ENCODE results near the gene LRRC1.

LRRC1 gene

DNA sequence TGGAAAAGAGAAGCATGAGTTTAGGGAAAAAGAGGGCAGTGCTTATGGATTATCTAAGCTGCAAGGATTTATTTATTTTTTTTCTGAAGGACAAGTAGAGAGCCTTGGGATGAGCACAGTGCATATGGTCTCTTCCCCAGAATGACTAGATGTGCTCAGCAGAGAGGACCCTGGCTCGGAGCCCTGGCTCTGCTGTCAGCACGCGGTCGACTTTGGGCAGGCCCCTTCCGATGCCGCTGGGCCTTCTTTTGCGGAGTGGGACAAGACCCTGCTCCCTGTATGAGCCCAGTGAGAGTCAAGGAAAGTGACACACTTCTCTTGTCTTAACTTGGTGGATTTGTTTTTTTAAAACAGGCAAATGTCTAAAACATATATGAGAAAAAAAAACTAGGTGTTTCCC, 51.4 kb downstream of the LRRC1 start:
- DNase-seq (ENCODE audit: low read depth in 2 of 2): no peak

DNA sequence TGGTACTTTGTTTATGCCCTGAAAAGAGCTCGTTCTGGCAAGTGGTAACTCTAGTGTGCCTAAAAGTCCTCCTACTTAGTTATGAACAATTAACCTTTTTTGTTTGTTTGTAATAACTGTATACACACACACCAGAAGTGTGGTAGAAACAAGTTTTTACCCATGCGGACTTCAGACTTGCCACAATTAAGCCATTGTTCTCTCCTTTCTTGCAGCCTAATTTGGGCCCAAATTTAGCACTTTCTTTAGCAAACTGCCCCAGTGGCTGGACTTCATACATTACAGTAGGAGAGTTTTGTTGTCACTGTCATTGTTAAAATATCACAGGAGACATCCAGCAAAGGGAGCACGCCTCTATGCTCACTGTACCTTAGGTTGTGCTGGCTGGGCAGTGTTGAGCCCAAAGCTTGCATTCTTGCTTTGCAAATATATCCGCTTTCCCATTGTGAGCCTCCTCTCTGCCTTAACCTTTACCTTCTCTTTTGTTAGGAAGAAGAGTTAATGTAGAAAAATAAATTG, 53.0 kb downstream of the LRRC1 start:
- DNase-seq (ENCODE audit: low read depth in 2 of 2): no peak

DNA sequence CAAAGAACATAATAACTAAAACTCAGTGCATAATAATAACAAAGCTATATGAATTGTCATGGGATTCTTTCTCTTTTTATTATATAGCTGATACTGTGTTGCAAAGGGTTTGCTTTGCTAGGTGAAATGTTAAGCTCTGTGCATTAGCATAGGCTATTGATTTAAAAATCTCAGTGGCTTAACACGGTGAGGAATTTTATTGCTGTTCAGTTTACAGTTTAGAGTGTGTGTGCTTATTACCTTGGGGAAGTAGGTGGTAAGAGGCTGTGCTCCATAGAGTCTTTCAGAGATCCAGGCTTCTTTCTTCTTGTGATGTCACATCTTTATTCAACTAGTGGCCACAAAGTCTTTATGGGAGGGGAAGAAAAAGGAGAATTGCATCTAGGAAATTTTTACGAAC, 55.7 kb downstream of the LRRC1 start:
- no peak for DNase-seq (ENCODE audit: low read depth in 2 of 2)

DNA sequence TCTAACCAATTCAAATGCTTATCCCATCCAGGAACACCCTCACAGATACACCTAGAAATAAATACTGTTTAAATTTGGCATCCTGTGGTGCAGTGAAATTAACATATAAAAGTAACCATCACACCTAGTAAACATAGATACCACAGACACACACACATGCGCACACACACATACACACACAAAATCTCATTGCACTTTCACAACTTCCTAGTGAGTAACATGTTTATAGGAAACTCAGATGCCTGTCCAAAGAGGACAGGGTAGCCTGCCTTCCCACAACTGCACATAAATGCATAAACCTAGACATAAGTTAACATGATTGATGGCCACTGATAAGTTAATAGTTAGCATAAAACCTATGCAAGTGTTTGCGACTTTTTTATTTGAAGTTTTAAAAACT, 56.8 kb downstream of the LRRC1 start:
- DNase-seq (ENCODE audit: low read depth in 2 of 2): no peak

DNA sequence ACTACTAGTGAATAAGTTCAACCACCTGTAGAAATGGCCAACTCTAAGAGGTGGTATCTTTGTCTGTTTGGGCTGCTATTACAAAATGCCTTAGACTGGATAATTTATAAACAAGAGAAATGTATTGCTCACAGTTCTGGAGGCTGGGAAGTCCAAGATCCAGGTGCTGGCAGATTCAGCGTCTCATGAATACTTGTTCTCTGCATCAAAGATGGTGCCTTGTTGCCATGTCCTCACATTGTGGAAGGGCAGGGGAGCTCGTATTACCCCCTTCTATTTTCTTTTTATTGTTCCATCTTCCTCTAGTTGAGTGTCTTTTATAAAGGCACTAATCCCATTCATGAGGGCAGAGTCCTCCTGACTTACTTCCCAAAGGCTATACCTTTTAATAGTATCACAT, 58.0 kb downstream of the LRRC1 start:
- DNase-seq (ENCODE audit: low read depth in 2 of 2): no peak

DNA sequence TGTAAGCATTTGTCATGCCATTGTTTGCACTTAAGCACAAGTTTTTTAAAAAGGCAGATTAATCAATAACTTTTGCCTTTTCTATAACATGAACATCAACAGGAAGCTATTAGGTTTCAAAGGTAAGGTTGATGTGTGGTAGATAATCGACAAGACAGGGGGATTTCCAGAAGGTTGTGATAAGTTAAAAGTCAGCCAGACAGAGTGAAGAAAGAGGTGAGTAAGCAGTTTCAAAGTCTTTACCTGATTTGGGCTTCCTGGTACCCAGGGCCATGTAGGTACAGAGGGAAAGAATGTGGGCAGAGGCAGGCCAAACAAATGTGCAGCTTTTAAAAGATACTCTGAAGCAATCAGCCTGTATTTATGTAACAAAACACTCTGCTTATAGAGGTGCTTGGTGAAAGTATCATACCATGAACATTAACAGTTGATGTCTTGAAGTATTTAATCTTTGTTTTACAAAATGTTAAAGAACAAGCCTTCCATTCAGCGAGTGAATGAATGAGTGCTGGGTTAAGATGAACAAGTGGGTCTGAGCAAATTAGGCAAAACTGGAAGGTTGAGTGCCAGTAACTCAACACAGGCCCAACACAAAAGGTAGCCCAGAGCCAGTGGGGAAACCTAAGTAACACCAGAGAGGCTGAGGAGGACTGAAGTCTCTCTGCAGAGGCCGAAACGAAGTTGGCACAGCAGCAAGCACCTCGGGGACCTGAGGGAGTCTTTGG, 60.2 kb downstream of the LRRC1 start:
- DNase-seq (ENCODE audit: low read depth in 2 of 2): no peak

DNA sequence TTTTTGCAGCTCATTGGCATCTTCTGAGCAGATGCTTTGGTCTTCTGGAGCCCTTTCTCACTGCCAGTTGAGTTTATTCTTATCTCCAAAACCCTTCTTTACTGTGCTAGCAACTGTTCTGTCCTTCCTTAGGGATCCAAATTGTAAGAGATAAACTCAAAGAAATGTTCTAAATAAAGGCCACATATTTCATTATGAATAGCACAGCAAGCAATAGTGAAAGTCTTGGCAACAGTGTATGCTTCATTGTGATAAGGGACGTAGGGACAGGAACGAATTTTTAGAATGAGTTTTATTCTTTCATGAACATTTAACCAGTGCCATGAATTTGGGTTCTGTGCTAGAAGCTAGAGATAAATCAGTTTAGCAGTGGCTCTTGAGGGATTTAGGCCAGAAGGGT, 61.1 kb downstream of the LRRC1 start:
- DNase-seq (ENCODE audit: low read depth in 2 of 2): no peak

DNA sequence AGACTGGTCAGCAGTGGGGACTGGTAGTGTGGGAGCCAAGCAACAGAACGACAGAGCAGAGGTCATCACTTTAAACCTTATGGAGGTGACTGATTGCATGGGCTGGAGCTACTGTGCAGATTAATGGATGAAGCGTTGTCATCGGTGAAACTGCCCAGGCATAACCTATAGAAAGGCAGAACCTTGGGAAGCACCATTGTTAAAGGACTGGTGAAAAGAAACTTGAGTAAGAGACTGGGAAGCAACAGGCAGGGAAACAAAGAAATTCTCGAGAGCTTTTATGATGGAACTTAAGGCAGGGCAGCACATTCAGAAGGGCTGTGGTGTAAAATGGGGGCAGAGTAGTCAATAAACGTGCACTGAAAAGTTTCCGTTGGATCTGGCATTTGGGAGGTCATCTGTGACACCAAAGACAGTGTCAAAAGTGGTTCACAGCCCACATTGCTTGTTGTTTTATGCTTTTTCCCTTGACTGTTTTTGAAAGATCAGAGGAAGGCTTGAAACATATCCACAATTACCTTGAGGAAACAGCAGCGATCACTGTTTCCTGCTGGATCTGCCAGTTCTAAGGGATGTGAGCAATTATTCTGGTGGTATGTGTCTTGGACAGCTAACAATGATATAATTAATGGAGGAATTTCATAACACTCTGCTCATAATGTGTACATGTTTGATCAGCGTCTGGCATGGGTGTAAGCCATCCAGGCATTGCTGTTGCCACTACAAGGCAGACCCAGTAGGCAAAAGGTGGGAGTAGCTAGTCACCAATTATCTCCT, 62.7 kb downstream of the LRRC1 start:
- no peak for DNase-seq (ENCODE audit: low read depth in 2 of 2)

DNA sequence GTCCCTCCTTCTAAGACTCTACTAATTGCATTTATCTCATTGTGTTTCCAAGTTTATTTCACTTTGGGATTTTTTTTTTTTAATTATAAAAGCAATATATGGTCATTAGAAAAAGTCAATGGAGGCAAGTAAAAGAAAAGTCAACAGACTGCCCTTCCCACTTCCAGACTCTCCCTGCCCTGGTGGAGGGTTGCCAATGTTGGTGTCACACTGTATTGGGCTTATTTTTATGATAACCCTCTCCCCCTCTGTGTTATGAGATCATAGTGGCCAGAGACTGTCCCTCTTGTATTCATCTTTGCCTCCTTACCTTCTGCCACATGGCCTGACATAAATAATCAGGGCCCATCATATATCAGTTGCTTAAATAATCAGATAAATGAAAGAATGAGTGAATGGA, 63.4 kb downstream of the LRRC1 start:
- no peak for DNase-seq (ENCODE audit: low read depth in 2 of 2)

DNA sequence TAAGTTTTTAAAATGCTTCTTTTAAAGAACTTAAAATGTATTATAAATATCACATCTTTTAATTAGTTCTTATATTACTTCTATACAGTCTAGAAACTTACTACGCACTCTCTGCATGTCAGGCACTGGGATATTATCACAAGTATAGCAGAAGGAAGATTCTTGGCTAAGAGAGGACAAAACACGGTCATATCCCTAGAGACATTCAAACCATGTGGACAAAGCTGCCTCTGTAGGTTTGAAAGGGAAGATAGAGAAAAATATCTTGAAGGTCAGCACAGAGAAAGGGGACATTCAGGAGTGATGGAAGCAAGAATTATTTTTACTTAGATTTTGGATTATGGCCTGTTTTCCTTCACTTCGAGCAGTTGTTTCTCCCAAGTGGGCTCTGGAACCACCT, 64.1 kb downstream of the LRRC1 start:
- DNase-seq (ENCODE audit: low read depth in 2 of 2): no peak

DNA sequence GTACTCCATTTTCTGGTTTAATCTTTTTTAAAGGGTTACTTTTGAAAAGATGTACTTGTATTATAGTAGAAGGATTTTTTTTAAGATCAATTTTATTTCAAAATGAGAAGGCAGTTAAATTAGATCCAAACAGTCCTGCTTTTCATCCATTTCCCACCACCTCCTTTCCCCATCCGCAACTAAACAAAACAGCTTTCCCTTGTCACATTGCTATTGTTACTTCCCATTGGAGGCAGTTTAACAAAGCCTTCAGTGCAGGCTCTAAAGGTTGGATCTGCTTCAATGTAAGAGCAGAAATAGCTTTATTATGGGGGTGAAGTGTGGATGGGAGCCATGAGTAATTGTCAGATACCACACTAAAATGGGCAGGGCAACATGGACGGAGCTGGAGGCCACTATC, 65.7 kb downstream of the LRRC1 start:
- no peak for DNase-seq (ENCODE audit: low read depth in 2 of 2)

DNA sequence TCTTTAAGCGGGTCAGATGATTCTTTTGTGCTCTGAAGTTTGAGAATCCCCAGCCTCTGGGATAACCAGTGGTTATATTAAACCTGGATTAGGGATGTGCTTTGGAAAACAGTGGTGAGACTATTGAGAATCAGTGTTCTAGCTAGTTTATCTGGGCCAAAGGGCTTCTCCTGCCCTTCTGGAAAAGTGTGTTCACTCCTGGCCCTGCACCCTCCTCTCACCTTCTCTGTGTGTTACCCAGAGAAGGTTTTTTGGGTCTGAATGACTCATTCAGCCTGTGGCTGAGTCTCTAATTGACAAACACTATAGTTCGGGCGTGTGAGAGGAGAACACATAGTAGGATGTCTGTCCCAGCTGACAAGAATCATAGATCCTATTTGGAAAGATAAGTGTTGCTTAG, 66.7 kb downstream of the LRRC1 start:
- no peak for DNase-seq (ENCODE audit: low read depth in 2 of 2)

DNA sequence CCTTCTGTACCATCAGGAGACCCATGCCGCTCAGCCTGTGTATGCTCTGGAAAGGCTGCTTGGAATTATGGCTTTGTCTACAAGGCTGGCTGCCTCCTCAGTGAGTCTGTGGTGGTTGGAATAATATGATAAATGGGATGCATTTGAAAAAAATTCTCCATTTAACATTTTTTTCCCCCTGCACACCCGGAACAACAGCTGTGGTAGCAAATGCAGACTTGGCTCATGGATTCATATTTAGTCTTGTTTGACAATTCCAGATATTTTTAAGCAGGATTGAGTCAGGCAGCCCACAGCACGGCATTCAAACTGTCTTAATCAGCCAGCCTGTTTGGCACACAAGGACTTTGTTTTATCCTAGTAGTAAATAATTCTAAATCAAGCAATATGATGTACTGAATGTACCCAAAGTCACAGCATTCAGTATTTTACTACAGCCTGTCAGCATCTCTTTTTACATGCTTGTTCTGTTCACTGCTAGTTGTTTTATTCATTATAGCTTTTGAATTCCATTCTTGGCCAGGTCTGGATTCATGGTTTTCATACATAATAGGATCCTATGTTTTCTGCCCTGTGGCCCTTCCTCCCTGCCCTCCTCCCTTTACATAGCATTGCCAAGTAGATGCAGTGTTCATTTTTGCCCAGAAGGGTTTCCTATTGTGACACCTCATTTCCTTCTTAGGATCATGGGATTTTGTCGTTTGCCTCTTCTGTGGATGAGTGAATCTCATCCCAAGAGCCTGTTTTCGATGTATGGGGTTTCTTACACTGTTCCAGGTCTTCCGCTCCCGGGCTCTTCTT, 68.1 kb downstream of the LRRC1 start:
- DNase-seq (ENCODE audit: low read depth in 2 of 2): no peak

DNA sequence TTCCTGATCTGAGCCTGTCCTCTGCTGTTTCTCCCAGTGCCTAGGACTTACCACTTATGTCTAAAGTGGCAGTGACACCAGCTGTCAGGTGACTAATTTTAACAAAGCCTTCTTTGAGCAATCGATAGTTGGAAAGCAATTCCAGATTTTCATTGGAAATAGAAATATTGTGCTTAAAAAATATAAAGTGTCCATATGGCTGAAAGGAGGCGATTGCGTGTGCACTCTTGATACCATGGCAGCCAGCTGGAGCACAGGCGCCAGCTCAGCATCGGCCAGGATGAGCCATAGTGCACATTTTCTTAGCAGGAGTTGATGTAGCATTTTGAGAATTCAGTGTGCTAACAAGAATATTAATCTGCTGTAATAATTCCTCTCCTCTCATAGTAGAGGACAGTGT, 70.0 kb downstream of the LRRC1 start:
- DNase-seq (ENCODE audit: low read depth in 2 of 2): no peak

DNA sequence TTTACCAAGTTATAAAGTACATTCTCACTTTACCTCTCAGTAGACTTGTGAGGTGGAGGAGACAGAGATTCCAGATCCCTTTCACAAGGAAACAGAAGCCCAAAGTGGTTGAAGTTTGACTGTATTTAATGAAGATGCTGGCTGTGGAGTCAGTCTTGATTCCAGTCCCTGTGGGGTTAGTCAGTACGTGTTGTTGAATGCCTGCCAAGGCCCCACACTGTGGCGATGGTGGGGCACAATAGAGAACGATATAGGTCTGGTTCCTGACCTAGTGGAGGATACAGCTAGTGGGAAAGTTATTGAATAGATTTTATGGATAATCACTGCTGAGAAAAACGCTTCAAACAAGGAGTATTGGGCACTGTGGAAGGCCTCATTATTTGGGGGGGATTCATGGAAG, 71.4 kb downstream of the LRRC1 start:
- DNase-seq (ENCODE audit: low read depth in 2 of 2): no peak

DNA sequence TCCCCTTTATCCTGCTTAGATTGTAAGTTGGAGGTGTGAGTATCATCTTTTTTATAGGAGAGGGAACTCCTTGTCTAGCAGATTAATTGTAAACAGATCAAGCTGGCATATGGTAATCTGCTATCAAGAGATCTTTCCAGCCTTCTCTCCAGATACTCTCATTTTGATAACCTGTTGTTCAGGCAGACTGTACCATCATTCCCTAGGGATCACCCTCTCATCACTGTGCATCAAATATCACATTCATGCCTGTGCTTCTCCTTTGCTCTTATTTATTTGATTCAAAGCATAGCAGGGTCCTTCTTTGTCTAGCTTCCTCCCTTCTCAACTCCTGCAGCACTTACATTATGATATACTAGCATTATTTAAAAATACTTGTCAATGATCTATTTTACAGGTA, 73.8 kb downstream of the LRRC1 start:
- DNase-seq (ENCODE audit: low read depth in 2 of 2): no peak

DNA sequence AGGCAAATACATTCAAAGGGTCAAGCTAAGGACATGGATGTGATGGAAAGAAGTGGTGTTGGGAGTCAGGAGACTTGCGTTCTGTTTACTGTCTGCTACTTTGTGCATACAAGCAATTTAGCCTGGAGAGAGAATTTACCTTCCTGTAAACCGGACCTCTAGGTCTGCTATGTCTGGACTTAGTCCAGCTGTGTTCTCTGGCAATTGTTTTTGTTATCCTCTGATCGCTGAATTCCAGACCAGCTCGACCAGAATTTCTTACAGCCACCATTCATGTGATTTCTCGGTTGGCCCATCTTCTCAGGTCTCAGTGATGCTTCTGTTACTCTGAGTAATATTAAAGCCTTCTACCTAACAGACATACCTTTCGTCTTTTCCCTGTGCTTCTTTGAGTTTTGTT, 75.2 kb downstream of the LRRC1 start:
- no peak for DNase-seq (ENCODE audit: low read depth in 2 of 2)

DNA sequence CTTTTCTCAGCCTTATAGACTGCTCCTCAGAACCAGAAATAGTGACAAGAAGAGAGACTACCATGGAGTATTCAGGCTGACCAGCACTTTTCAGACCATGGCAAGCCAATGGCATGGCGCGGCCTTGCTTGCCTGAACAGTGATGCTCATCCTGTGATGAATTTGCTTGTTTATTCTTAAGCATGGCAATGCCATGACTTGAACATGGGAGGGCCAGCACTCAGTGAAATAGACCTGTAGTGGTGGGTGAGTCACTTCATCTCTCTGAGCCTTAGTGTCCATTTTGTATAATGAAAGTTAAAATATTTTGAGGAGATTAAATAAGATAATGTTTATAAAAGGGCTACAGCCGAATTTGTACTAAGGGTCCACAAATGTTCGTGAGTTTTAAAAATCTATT, 79.1 kb downstream of the LRRC1 start:
- no peak for DNase-seq (ENCODE audit: low read depth in 2 of 2)

DNA sequence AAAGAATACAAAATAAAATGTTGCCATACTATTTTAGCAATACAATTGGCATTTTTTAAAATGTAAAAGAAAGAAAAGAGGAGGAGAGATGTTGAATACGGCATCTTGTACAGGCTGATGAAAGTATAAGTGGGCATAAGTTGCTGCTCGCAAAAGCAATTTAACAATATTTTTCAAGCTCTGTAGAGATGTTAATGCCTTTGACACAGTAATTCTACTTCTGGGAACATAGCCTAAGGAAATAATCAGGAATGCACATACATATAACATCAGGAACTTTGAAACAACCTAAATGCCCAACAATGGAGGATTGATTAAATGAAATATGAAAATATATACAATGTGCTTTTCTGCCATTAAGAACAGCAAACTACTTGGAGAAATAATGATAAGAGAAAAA, 80.2 kb downstream of the LRRC1 start:
- no peak for DNase-seq (ENCODE audit: low read depth in 2 of 2)

DNA sequence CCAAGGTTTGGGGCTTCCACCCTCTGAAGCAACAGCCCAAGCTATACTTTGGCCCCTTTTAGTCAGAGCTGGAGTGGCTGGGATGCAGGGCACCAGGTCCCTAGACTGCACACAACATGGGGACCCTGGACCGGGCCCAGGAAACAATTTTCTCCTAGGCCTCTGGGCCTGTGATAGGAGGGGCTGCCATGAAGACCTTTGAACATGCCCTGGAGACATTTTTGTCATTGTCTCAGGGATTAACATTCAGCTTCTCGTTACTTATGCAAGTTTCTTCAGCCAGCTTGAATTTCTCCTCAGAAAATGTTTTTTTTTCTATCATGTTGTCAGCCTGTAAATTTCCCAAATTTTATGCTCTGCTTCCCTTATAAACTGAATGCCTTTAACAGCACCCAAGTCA, 82.3 kb downstream of the LRRC1 start:
- DNase-seq (ENCODE audit: low read depth in 2 of 2): no peak

DNA sequence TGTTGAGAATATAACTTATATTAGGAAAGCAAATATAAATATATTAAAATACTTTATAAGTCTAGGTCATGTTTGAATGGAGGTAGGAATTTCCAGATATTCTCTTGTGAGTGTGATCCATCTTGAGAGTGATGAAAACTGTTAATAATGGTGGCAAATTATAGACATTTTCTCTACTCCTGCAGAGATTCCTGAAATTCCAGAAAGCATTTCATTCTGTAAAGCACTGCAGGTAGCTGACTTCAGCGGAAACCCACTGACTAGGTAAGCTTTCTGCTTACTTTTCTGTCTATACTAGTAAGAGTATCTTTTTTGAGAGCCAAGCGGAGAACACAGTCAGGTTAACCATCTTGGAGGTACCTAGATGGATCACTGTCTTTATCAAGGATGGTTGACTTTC, 84.0 kb downstream of the LRRC1 start:
- DNase-seq (ENCODE audit: low read depth in 2 of 2): no peak

DNA sequence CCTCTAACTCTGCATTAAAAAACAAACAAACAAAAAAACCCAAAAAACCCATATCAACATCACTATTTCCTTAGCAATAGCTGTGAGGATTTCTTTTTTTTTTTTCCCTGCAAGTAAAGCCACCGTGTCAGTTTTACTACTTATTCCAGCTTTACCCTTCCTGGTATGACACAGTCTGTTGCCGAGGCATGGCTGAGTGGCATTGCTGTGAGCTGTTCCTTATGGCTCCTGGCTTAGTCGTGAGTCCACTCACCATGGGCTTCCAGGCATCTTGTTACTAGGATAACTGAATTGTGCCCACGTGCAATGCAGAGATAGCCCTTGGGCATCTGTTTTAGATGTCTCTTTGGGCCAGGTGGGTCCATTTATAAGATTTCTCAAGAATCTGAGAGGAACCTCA, 84.8 kb downstream of the LRRC1 start:
- DNase-seq (ENCODE audit: low read depth in 2 of 2): no peak

DNA sequence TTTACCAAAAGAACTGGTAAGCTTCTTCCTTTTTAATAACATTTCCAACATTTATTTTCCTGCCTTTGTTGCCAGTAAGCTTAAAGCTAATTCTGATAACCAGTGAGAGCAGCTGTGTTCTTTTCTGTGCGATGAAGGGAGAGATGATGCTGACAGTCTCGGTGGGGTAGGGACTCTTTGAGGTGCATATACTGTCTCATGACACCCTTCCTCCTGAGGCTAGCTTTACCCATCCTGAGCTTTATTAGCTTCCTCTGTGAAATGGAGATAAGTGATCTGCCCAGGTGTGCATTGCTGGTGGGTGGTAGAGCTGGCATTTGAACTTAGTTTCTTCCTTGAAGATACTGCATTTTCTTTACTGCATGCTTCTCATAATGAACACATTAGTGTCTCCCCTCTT, 92.5 kb downstream of the LRRC1 start:
- DNase-seq (ENCODE audit: low read depth in 2 of 2): no peak

All from stimulated activated CD8-positive, alpha-beta memory T cell treated with anti-CD3 and anti-CD28 coated beads, Interleukin-15, amount 100 ng/mL, for 48 hours (primary cell).